Measurements from ENCODE around the gene DNAJC18.

Gene DNAJC18

DNA sequence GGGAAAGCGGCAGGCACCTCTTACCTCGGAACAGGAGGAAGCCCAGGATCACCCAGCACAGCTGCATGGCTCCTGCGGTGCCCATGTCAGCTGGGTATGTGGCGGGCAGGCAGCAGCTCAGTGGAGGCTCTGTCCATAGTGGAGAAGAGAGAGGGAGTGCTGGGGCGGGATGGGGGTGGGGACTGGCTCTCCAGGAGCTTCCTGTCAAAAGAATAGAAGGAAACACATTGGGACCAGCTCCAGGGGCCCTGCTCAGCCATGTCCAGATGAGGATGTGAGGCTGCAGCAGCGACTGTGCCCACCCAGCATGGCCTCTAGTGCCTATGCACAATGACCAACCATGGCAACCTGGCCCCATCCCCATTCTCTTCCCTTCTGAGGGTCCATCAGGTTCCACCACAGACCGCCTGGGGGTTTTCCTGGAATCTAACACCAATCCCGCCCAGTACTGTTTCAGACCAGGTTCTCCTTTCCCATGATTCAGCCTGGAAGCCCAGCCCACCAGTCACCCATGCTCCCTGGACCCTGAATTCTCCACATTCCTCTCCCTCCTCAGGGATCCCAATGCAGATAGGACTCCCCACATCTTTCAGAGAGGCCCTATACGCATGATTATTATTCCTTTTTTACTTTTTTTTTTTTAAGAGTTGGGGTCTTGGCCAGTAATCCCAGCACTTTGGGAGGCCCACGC is 23.4 kb upstream of the DNAJC18 start, which contains the start of gene ECSCR:
Gene ECSCR, minus strand, starts transcription at position 158 of the 691 bp plus-strand sequence. Its CDS starts 73 bp downstream, at position 85.
- DNase-seq, result no peak
- in situ Hi-C loops (cut with HindIII; ENCODE audit: low pct_ligation_motif_present, low pct_unique_long_range_greater_than_20kb, low sequenced_read_pairs), result no loop called here

DNA sequence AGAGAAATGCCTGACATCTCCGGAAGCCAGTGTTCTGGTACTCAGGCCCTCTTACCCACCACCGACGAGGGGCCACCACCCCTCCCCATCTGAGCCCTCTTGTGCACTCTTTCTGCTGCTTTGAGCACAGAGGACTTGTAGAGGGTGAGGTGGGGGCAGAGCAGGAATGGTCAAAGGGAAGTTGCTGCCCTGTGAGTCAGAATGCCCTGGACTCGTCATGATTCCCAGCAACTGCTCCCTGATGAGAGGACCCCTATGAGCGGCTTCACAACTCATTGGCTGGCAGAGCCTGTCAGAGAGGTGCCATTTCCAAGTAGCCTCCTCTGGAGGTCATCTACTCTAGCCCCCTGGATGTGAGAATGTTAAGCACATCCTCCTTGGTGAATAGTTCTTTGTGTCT is 22.4 kb upstream of the DNAJC18 start:
- in situ Hi-C loops (cut with HindIII; ENCODE audit: low pct_ligation_motif_present, low pct_unique_long_range_greater_than_20kb, low sequenced_read_pairs), result no loop called here
- no peak for DNase-seq

DNA sequence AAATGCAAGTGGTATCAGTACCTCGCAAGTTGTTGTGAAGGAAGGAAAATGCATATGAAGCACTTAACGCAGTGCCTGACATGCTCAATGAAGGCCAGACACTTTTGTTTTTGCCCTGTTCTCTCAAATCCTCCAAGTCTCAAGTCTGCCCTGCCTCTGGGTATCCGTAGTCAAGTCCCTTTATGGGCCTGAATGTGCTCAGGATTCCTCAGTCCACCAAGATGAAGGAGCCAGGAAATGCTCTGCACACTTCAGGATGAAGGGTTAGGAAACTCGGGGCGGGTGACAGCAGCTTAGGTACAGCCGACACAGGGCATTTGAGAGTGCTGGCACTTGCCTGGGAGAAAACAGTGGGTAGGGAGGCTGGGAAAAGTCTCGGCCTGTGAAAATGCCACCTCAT is 21.9 kb upstream of the DNAJC18 start:
- in situ Hi-C loops (cut with HindIII; ENCODE audit: low pct_ligation_motif_present, low pct_unique_long_range_greater_than_20kb, low sequenced_read_pairs), result no loop called here
- DNase-seq, result no peak

DNA sequence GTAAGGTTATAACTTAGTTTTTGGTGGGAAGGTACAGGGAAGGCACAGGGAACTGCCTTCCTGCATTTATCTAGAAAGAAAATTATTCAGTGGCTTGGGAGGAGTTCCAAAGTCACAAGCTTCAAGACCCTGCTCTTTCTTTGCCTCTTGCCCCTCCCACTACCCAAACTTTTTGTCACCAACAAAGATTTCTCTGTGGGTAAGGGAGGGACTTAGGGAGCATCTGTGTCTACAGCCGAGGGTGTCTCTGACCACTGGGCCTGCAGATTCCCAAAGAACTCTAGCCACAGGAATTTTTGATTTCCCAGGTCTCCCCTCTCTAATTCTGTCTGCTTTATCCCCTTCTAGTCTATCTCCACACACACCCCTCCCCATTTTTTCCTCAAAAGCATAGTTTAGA is 21.1 kb upstream of the DNAJC18 start:
- in situ Hi-C loops (cut with HindIII; ENCODE audit: low pct_ligation_motif_present, low pct_unique_long_range_greater_than_20kb, low sequenced_read_pairs), result no loop called here

DNA sequence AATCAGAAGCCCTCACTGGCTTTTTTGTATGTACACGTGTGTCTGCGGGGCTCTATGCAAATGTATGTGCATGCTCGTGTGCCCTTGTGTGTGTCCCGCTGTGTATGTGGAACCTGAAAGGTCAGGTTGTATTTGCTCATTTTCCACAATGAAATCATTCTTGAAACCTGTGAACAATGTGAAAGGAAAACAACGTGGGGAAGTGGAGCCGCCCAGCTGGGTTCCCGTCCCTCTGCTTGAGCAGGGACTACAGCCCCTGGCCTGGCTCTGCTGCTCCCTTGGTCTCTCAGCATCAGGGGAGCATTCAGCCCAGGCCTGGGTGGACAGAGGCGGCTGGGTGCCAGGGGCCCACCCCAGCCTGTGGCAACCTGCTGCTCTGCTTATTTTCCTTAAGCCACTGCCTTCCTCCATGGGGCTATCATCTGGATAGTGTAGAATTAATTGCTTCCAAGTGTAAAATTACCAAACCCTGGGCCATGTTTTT is 20.2 kb upstream of the DNAJC18 start:
- in situ Hi-C loops (cut with HindIII; ENCODE audit: low pct_ligation_motif_present, low pct_unique_long_range_greater_than_20kb, low sequenced_read_pairs), result no loop called here

More for the DNA sequence above, 21.1 kb upstream of the DNAJC18 start:
- DNase-seq, result no peak

DNA sequence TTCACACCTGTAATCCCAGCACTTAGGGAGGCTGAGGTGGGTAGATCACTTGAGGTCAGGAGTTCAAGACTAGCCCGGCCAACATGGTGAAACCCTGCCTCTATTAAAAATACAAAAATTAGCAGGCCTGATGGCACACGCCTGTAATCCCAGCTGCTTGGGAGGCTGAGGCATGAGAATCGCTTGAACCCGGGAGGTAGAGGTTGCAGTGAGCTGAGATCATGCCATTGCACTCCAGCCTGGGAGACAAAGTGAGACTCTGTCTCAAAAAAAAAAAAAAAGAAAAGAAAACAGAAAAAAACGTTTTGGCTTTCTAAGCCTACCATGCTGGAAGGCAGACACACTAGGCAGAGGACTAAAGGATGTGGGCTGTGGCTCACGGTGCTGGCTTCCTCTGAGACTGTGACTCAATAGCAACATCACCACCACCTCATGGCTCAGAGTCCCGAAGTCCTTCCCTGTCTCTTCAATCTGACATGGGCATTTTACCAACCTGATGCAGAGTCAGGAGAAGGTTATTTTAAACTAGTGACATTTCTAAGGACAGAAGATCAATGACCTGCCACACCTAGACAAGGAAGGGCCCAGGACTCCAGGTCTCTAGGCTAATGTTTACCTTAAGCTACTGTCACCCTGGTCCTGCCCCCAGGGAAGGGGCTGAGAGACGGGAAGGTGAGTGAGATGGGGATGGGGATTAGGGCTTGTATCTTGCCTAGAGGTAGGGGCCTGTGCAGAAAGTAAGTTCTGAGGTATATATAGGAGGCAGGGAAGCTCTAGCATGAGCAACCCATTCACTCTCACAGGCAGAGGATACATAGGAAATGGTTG is 19.5 kb upstream of the DNAJC18 start:
- DNase-seq, result no peak
- in situ Hi-C loops (cut with HindIII; ENCODE audit: low pct_ligation_motif_present, low pct_unique_long_range_greater_than_20kb, low sequenced_read_pairs), result no loop called here

More for the DNA sequence above, 20.2 kb upstream of the DNAJC18 start:
- DNase-seq, result no peak

DNA sequence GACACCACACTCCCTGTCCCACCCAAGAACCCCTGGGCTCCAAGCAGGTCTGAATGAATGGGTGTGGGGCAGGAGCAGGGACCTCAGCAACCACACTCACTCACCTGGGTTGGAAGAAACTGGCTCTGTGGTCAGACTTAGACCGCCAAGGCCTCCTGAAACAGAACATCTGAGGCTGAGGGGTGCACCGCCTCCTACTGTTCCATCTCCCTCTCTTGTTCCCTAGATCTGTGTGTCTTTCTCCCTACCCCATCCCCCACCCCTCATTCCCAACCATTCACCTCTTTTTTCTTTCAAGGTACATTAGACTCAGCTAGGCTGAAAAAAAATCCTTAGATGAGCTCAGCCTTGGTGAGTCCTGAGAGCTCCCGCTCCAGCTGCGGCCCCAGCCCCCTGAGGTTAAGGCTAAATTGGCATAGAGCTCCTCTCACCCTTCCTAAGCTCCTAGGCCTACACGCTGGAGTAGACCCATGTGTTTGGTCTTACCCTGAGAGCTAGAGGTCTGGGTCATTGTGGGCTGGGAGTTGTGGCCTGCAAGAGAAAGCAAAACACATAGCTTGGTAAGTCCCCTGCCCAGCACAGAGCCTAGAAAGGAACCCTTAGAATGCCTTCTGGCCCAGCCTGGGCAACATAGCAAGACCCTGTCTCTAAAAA is 18.5 kb upstream of the DNAJC18 start:
- no peak for DNase-seq
- in situ Hi-C loops (cut with HindIII; ENCODE audit: low pct_ligation_motif_present, low pct_unique_long_range_greater_than_20kb, low sequenced_read_pairs), result no loop called here

DNA sequence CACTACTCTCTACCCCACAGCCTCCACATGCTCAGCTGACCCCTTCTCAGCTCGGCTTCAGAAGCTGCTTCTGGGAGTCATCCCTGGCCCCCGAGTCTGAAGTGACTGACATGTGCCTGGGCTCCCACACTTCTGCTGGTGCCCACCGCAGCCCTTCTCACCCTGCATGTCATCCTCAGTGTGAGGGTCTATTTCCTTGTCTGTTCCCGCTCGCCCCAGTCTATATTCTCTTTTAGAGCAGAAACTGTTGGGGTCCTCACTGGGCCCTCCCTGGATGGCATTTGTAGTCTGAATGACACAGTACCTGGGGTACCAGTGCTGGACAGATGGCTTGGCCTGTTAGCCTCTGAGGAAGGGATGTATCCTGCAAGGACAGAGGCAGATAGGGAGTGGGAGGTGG is 17.9 kb upstream of the DNAJC18 start:
- no peak for DNase-seq
- in situ Hi-C loops (cut with HindIII; ENCODE audit: low pct_ligation_motif_present, low pct_unique_long_range_greater_than_20kb, low sequenced_read_pairs), result no loop called here

DNA sequence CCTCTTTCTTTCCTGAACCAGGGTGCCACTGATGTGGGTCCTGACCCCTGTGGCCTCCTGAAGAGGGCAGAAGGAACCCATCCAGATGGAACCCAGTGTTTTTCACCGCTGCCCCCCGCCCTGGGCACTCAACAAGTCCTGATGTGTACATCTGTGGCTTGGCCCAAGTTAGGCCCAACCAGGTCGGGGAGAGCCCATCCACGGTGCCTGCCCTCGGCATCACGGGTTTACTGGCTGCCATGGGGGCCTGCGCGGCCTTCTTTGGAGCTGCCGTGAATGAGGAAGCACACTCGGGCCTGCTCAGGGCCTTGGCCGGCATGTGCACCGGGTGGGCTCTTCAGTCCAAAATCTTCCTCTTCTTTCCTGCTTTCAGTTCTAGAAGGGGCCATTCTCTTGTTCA is 17.5 kb upstream of the DNAJC18 start:
- DNase-seq, result no peak
- in situ Hi-C loops (cut with HindIII; ENCODE audit: low pct_ligation_motif_present, low pct_unique_long_range_greater_than_20kb, low sequenced_read_pairs), result no loop called here

DNA sequence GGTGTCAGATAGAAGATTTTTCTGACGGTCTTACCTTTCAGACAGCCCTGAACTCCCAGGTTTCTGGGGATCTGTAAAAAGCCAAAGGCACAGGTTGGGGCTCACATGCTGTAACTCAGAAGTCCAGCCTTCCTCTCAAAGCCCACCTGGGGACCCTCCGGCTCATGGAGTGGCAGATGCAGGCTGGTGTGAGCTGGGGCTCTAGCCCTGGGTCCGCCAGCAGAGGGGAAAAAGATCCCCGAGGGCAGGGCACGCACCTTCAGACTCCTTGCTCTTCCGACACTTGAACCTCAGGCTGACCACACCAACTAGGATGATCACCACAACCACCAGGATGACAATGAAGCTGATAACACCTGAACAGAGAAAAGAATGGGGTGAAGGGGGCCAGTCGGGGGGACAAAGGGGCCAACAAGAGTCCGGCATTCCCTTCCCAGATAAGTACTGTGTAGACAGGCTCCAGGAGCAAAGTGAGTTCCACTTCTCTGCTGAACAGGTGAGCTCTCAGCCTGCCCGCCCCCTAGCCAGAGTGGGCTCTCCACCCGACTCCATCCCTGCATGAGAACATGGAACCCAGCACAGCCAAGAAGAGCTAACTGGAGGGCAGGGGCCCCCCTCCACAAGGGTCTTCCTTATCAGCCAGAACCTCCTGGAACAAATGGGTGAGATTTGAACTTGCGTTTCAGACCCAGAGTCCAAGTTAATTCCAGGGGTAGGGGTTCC is 15.4 kb upstream of the DNAJC18 start:
- in situ Hi-C loops (cut with HindIII; ENCODE audit: low pct_ligation_motif_present, low pct_unique_long_range_greater_than_20kb, low sequenced_read_pairs), result no loop called here
- no peak for DNase-seq

DNA sequence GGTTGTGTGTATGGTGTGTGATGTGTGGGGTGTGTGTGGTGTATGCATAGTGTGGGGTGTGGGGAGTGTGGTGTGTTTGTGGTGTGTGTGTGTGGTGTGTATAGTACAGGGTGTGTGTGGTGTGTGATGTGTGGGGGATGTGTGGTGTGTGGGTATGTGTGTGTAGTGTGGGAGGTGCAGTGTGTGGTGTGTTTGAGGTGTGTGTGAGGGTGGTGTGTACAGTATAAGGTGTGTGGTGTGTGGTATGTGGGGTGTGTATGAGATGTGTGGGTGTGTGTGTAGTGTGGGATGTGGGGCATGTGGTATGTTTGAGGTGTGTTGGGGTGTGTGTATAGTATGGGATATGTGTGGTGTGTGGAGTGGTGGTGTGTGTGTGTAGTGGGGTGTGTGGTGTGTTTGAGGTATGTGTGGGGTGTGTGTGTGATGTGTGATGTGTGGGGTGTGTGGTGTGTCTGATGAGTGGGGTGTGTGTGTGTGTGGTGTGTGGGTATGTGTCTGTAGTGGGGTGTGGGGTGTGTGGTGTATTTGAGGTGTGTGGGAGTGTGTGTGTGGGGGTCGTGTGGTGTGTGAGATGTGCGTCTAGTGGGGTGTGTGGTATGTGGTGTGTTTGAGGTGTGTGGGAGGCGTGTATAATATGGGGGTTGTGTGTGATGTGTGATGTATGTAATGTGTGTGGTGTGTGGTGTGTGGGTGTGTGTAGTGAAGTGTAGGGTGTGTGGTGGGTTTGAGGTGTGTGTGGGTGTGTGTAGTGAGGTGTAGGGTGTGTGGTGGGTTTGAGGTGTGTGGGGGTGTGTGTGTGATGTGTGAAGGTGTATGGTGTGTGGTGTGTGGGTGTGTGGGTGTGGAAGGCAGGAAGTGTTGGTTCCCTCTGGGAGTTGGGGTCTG is 14.6 kb upstream of the DNAJC18 start:
- in situ Hi-C loops (cut with HindIII; ENCODE audit: low pct_ligation_motif_present, low pct_unique_long_range_greater_than_20kb, low sequenced_read_pairs), result no loop called here
- DNase-seq, result no peak

DNA sequence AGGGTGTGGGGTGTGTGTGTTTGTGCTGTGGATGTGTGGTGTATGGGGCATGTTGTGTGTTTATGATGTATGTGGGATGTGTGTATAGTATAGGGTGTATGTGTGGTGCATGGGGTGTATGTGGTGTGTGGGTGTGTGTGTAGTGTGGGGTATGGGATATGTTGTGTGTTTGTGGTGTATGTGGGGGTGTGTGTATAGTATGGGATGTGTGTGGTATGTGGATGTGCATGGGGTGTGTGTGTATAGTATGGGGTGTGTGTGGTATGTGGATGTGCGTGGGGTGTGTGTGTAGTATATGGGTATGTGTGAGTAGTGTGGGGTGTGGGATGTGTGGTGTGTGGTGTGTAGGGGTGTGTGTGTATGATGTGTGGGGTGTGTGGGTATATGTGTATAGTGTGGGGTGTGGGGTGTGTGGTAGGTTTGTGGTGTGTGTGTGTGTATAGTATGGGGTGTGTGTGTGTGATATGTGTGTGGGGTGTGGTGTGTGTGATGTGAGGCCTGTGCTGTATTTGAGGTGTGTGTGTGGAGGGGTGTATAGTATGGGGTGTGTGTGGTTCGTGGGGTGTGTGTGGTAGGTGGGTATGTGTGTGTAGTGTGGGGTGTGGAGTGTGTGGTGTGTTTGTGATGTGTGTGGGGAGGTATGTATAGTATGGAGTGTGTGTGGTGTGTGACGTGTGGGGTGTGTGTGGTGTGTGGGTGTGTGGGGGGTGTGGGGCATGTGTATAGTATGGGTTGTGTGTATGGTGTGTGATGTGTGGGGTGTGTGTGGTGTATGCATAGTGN is 12.7 kb upstream of the DNAJC18 start:
- DNase-seq, result no peak
- in situ Hi-C loops (cut with HindIII; ENCODE audit: low pct_ligation_motif_present, low pct_unique_long_range_greater_than_20kb, low sequenced_read_pairs), result no loop called here

DNA sequence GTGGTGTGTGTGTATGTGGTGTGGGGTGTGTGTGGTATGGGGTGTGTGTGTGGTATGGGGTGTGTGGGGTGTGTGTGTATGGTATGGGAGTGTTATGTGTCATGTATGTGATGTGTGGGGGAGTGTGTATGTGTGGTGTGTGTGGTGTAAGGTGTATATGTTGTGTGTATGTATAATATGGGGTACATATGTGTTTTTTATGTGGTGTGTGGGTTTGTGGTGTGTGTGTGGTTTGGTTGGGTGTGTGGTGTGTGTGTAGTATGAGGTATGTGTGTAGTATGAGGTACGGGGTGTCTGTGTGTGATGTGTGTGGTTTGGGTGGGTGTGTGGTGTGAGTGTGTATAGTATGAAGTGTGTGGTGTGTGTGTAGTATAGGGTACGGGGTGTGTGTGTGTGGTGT is 11.9 kb upstream of the DNAJC18 start:
- in situ Hi-C loops (cut with HindIII; ENCODE audit: low pct_ligation_motif_present, low pct_unique_long_range_greater_than_20kb, low sequenced_read_pairs), result no loop called here
- no peak for DNase-seq

DNA sequence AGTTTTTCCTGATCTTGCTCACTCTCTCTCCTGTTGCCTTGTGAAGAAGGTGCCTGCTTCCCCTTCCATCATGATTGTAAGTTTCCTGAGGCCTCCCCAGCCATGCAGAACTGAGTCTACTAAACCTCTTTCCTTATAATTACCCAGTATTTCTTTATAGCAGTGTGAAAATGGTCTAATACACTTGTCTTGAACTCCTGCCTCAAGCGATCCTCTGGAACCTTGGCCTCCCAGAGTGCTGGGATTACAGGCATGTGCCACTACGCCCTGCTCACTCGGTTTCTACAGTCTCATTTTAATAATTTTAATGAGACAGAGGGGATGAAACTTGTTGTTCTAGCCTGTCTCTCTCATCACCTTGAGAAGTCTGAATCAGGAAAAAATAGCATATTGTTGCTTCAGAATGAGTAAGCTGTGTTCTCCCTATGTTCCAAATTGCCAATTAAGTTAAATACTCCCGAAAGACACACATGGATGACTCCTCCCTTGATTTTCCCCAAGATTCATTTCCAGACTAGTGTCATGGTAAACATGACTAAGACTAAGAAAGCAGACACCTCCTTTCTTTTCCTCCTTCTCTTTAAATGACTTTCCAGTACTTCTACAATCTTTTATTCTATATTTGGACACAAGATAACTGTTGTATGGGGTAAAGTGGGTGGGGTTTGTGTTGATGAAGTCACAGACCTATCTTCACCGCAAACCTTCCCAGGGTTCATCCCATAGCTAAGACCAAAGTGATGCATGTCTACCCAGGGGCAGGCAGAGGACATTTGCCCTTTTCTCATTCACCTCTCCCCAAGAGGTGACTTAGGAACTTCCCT is 7.8 kb upstream of the DNAJC18 start:
- no peak for DNase-seq
- in situ Hi-C loops (cut with HindIII; ENCODE audit: low pct_ligation_motif_present, low pct_unique_long_range_greater_than_20kb, low sequenced_read_pairs), result no loop called here

DNA sequence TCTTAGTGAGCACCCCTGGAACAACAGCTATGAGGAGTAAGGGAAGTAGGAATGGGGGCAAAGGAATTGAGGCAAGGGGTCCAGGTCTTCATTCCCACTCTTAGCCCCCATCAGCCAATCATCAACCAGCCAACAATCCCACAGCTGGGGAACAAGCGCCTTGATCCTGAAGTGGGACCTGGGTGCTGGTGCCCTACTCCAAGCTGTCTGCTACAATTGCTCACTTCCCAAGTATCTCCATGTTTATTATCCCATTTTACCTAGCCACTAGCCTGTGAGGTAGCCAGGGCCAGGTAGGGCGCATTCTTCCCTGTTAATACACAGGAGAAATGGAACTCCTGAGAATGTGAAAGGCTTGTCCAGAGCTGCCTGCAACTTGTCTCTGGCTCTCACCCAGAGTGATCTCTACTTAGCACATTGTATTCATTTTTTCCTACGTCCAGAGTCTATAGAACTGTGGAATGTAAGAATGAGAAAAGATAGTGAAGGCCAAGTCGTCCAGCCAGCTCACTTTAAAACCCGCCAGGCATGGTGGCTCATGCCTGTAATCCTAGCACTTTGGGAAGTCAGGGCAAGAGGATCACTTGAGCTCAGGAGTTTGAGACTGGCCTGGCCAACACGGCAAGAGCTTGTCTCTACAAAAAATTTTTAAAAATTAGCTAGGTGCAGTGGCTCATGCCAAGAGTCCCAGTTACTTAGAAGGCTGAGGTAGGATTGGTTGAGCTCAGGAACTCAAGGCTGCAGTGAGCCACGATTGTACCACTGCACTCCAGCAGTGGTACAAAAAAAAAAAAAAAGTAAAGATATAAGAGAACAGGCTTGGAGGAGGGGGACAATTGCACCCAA is 6.2 kb upstream of the DNAJC18 start:
- no peak for DNase-seq
- in situ Hi-C loops (cut with HindIII; ENCODE audit: low pct_ligation_motif_present, low pct_unique_long_range_greater_than_20kb, low sequenced_read_pairs), result no loop called here

All from ACHN (cell line).